GM18519 (cell line): ENCODE measurements around the gene HHATL.

ENCODE experiments used
- ATAC-seq: cut with Tn5 transposase; IDR thresholded peaks from one replicate; pipeline ENCODE4 v1.9.1; 2021; ENCODE audit warnings: mild to moderate bottlenecking, moderate library complexity; ENCODE audit not compliant: unreplicated experiment, low FRiP score

The HHATL gene

DNA sequence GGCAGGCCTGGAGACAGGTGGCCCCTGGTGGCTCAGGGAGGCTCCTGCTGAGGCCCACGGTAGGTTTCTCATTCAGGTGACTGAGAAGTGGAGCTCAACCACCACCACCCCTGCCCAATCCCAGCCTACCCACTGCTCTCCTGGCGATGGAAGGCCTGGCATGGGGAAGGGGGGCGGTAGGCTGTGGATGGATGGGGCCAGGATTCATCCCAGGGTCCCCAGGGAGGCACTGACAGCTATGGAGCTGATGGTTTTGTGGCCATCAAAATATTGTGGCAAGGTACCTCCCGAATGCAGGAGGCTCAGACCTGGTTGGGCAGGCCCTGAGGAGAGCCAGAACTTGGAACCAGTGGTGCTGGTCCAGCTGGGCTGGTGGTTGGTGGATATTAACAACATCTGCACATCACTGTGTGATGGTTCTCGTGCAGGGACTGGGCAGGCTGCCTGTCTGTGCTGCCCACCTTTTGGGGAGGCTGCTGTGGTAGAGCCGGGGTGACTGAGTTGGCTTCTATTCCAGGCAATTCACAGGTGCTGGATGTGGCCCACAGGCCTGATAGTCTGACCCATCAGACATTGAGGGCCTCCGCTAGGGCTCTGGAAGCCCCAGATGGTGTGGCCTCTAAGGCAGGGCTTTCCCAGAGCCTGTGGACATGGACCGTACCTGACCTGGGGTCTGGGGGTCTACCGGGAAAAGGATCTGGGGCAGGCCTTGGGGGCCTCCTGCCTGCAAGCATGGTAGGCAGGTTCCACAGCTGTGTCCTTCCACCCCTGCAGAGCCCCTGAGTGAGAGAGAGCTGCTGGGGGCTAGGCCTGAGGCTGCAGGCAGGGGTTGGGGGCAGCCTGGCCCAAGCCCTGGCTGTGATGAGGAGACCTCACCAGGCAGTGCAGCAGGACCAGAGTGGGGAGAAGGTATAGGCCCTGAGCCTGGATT lies 45.7 kb downstream of the HHATL start:
- no peak for ATAC-seq

GRCh38 chr3:42655980-42656679 lies 46.5 kb downstream of the HHATL start:
- no peak for ATAC-seq

DNA sequence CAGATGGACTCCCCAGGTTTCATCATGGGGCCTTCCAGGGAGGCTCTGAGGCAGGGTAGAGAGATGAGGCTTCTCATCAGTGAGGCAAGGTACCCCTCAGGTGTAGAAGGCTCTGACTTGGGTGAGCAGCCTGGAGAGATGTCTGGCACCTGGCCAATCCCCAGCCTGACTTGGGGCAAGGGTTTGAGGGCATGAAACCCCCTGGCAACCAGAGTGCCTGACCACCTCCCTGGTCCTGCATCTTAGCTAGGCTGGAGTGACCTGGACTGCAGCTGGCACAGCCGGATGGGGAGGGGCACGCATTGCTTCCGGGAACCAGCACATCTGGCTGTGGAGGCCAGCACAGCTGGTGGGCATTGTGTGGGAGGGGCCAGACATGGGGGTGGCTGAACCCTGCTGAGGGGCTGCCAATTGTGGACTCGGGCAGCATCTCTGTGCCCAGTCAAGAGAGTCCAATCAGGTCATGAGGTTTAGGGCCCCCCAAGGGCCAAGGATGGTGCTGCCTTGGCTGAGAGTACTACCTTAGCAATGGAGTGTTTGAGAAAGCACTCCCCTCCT lies 47.2 kb downstream of the HHATL start:
- ATAC-seq: no peak

GRCh38 chr3:42654331-42655201 lies 48.0 kb downstream of the HHATL start:
- no peak for ATAC-seq

GRCh38 chr3:42653560-42654330 lies 48.9 kb downstream of the HHATL start, which contains the start of gene ZBTB47:
Gene ZBTB47, plus strand, starts transcription at chr3:42653697. Its CDS starts 4,659 bp downstream, at chr3:42658356.
- ATAC-seq: no peak

DNA sequence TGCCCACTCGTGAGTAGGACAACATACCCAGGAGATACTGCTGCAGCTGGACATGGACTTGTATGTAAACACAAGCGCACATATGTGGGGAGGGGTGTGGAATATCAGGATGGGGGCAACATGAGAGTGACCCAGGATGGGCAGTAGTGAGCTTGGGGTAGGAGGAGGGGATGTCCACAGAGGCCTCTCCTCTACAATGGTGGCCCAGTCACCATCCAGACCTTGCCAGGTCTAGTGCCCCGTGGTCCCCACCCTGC lies 49.4 kb downstream of the HHATL start:
- ATAC-seq: no peak

- no peak for ATAC-seq
These were observed 49.8 kb downstream of the HHATL start for GRCh38 chr3:42652611-42653302.

- ATAC-seq: no peak
These were observed 50.4 kb downstream of the HHATL start for GRCh38 chr3:42652251-42652610.

DNA sequence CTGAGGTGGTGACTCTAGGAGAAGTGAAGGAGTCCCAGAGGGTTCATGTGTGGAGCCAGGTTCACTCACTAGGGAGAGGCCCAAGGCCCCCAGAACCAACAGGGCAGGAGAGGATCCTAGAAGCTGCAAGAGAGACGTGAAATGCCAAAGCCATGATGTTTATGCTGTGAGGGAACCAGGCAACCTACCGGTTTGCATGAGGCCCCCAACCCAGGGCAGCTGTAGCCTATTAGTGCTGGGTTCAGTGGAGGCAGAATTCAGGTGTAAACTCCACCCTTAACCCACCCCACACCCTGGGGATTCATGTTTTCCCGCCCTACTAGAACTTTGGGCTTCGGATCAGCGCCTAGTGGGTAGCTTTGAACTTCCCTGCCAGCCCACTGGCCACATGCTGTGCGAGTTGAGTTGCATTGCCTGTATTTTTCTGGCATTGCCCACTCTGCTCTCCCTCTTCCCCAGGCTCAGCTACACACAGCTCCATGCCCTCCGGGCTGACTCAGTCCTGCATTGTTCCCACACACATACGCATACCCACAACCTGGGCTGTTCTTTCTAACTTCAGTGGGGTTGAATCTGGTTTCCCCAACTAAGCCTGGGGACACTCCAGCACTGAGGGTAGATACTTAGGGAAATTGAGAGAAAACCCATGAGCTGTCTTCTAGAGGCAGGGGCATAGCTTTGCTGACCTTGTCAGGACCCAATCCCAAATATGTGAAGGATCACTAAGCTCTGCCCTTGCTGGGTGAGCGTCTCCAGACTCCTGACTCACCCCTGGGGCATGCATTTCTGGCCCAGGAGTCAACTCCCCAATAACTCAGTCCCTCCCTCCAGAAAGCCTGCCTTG lies 51.1 kb downstream of the HHATL start:
- ATAC-seq: no peak

GRCh38 chr3:42649783-42650182 lies 52.8 kb downstream of the HHATL start:
- no peak for ATAC-seq

DNA sequence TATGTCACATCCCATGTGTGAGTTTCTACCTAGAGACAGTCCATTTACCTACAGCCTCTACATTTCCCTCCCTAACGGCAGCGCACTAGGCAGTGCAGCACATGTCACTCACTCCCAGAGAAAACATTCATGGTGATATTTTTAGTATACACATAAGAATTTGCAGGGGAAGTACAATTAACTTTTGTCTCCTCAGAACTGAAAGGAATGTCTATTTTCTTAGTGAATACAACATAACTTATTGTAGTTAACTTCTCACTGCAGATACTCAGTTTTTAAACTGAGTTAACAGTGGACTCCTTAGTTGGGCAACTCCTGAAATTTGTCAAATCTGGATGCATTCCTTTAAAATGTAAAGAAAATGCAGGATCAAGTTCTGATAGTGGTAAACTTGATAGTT lies 53.6 kb downstream of the HHATL start:
- ATAC-seq: no peak

- no peak for ATAC-seq
These were observed 54.7 kb downstream of the HHATL start for GRCh38 chr3:42647821-42648459.
